Keratinocyte (primary cell): Measurements from ENCODE around the gene EMC10. TPM values are rescaled to one million over a fixed set of nuclear protein-coding genes. Genes with fewer than 3 reads are reported as not detected.

Source experiments
- DNase-seq: peaks from one replicate; pipeline ENCODE4 v3.0.0-alpha.2; 2011; ENCODE audit warnings: low read depth, missing footprints, low spot score
- FAIRE-seq: peaks from 2 replicates; lab custom pipeline; 2011; peaks lifted over from hg19 to GRCh38; lab: Jason Lieb, UNC
- H2AFZ ChIP-seq: 2 replicates; pipeline ENCODE4 v1.6.0; 2012; ENCODE audit warnings: low read length, control low read depth, inconsistent platforms; ENCODE audit not compliant: control insufficient read depth
- H3K27ac ChIP-seq: 2 replicates; pipeline ENCODE4 v1.5.1; 2011; ENCODE audit warnings: low read length; ENCODE audit not compliant: control insufficient read depth, insufficient read depth
- H3K27me3 ChIP-seq: 3 replicates; pipeline ENCODE4 v1.6.0; 2011; ENCODE audit warnings: low read length; ENCODE audit not compliant: control insufficient read depth, insufficient read depth; ENCODE audit errors: extremely low read depth
- H3K36me3 ChIP-seq, 2 experiments: 2 replicates in 1 of 2; 3 replicates in 1 of 2; pipeline ENCODE4 v1.5.1; 2011; ENCODE audit warnings: low read length in 2 of 2, mild to moderate bottlenecking in 1 of 2; ENCODE audit not compliant: control insufficient read depth in 2 of 2, insufficient read depth in 2 of 2; ENCODE audit errors: extremely low read depth in 1 of 2
- H3K4me1 ChIP-seq: 3 replicates; pipeline ENCODE4 v1.5.1; 2011; ENCODE audit warnings: low read length; ENCODE audit not compliant: control insufficient read depth, insufficient read depth; ENCODE audit errors: extremely low read depth
- H3K4me2 ChIP-seq: 3 replicates; pipeline ENCODE4 v1.6.0; 2011; ENCODE audit warnings: low read depth, low read length; ENCODE audit not compliant: control insufficient read depth, insufficient read depth; ENCODE audit errors: extremely low read depth
- H3K4me3 ChIP-seq, 3 experiments: fragments of 200-600 bp in 1 of 3; sonication (generic) in 1 of 3; 2 replicates in 2 of 3; 3 replicates in 1 of 3; pipeline ENCODE4 v1.5.1; 2011 to 2016; ENCODE audit warnings: low read length in 3 of 3, mild to moderate bottlenecking in 3 of 3, control low read depth in 2 of 3, inconsistent platforms in 1 of 3, low read depth in 1 of 3, mixed read lengths in 1 of 3, mixed run types in 1 of 3, moderate library complexity in 1 of 3; ENCODE audit not compliant: control insufficient read depth in 2 of 3, insufficient read depth in 2 of 3; ENCODE audit errors: extremely low read depth in 1 of 3
- H3K79me2 ChIP-seq: 2 replicates; pipeline ENCODE4 v1.6.0; 2012; ENCODE audit warnings: low read length; ENCODE audit not compliant: control insufficient read depth, insufficient read depth
- H3K9ac ChIP-seq: 3 replicates; pipeline ENCODE4 v1.6.0; 2011; ENCODE audit warnings: low read length; ENCODE audit not compliant: control insufficient read depth, insufficient read depth; ENCODE audit errors: extremely low read depth
- H3K9me1 ChIP-seq: 3 replicates; pipeline ENCODE4 v1.6.0; 2011; ENCODE audit warnings: low read length; ENCODE audit not compliant: control insufficient read depth, insufficient read depth; ENCODE audit errors: extremely low read depth
- H3K9me3 ChIP-seq: 2 replicates; pipeline ENCODE4 v1.5.1; 2012; ENCODE audit warnings: low read depth, low read length; ENCODE audit not compliant: control insufficient read depth
- H4K20me1 ChIP-seq: 3 replicates; pipeline ENCODE4 v1.6.0; 2011; ENCODE audit warnings: low read length; ENCODE audit not compliant: control insufficient read depth, insufficient read depth; ENCODE audit errors: extremely low read depth
- CTCF ChIP-seq, 3 experiments: IDR thresholded peaks in 1 of 3; conservative IDR thresholded peaks in 1 of 3; optimal IDR thresholded peaks in 1 of 3; 2 replicates in 2 of 3; 3 replicates in 1 of 3; pipeline versions ENCODE3 to v1.5.1; 2011; ENCODE audit warnings: low read length in 3 of 3, mild to moderate bottlenecking in 3 of 3, moderate library complexity in 2 of 3, control low read depth in 1 of 3, inconsistent platforms in 1 of 3; ENCODE audit not compliant: insufficient read depth in 2 of 3; ENCODE audit errors: extremely low read depth in 1 of 3
- EZH2 ChIP-seq: IDR thresholded peaks from one replicate; pipeline ENCODE4 v1.6.1; 2012; ENCODE audit warnings: inconsistent platforms, mild to moderate bottlenecking, low read length, moderate library complexity
- dilution Hi-C: fragments of 300-500 bp; cut with MboI; formaldehyde crosslinking; loops from one replicate; pipeline ENCODE4 v1.7.0; 2020; ENCODE audit warnings: low sequenced_read_pairs; ENCODE audit not compliant: extremely low pct_ligation_motif_present
- polyA plus RNA-seq, 5 experiments: library from polyadenylated mRNA; depleted of rRNA in 3 of 5; stranded (reverse) in 3 of 5; stranded (forward) in 1 of 5; unstranded in 1 of 5; fragments of >200 nt; gene quantifications; 1 replicate in 1 of 5; 2 replicates in 3 of 5; 3 replicates in 1 of 5; pipeline versions ENCODE4 v1.2.1 to v1.2.3, GENCODE V29; 2011 to 2012; ENCODE audit warnings: missing spikeins in 2 of 5, low read depth in 1 of 5, low replicate concordance in 1 of 5

The EMC10 gene
- polyA plus RNA-seq, 1 donor (not counting 4 experiments of a cell fraction or from before 2014, with no cell fraction given), result 26.7 TPM

DNA sequence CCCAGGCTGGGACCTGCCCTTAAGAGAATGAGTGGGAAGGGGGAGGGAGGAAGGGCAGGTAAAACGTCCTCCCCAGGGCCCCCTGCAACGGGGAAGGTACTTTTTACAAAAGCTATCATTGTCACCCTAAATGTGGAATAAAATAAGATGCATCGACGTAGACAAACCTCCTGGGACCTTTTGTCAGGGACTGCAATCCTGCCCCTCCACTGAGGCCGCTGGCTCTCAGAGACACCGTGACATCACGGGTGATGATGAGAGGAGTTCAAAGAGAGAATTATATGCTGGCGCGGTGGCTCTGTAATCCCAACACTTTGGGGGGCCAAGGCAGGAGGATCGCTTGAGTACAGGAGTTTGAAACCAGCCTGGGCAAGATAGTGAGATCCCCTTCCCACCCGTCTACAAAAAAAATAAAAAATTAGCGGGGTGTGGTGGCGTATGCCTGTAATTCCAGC is 45.4 kb upstream of the EMC10 start:
- peak overlapping the region; percentile 99 for H2AFZ ChIP-seq
- H3K27me3 ChIP-seq, result peaks cover 14% of the 10 kb centered on the region

DNA sequence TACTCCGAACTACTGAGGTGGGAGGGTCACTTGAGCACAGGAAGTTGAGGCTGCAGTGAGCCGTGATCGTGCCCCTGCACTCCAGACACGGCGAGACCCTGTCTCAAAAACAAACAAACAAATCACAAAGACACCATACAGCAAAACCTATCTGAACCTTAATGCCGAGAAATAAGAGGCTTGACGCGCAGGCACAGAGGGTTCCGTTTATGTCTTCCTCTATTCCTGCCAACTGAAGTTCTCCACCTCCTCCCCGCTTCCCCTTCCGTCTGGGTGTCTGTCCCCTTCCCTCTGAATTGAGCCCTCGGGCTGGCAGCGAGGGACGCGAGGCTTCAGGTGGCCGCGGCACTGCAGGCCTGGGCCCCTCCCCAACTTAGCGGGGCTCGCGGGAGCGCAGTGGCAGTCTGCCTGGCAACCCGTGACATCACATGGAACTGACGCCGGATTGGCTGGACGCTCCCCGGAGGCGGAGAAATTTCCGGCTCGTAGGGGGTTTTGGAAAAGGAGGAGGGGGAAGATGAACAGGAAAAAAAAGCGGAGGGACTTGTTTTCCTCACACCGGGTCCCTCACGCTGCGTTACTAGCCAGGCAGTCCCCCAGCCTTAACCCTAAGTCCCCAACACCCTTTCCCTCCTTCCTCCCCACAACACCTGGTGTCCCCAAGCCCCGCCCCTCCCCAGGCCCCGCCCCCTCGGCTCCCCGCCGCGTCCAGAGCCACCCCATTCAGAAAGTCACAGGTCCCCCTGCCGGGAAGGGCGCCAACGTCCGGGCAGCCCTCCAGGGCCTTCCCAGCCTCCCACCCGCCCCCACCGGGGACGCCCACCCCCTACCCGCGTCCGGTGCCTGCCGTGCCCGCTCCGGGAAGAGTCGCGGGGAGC is 44.7 kb upstream of the EMC10 start:
- TF ChIP-seq EZH2 (no peak), CTCF (optimal IDR thresholded peaks at IDR 0.05 in 1 of 3, IDR thresholded peaks at IDR 0.05 in 1 of 3, conservative IDR thresholded peaks at IDR 0.05 in 1 of 3; ENCODE audit: extremely low read depth in 1 of 3, insufficient read depth in 2 of 3, low read length in 3 of 3) (no peak)
- H3K27me3 ChIP-seq, result peaks cover 14% of the 10 kb centered on the region
- no peaks in the 10 kb centered on the region for H3K9me3 ChIP-seq
- FAIRE-seq (no peak), DNase-seq (no peak)
- peaks cover 9% of the 10 kb centered on the region for H3K4me1 ChIP-seq
- H3K9ac ChIP-seq, result peak overlapping the region; percentile 52
- dilution Hi-C loops, result no loop called here
- peak overlapping the region; percentile 99 for H2AFZ ChIP-seq
- H3K27ac ChIP-seq, result no peak overlapping the region
- no peaks in the 10 kb centered on the region for H3K79me2 ChIP-seq
- peak overlapping the region; percentile 52 to 77 (median 70) for H3K4me3 ChIP-seq
- H3K36me3 ChIP-seq, result no peaks in the 10 kb centered on the region
- peak overlapping the region; percentile 97 for H3K4me2 ChIP-seq
- H4K20me1 ChIP-seq, result no peaks in the 10 kb centered on the region
- H3K9me1 ChIP-seq, result no peaks in the 10 kb centered on the region

More for the DNA sequence above, 45.4 kb upstream of the EMC10 start:
- Histone ChIP-seq H3K4me2 (peak overlapping the region; percentile 97), H3K4me3 (peak overlapping the region in 2 of 3 experiments; percentile 70 to 77), H4K20me1 (no peaks in the 10 kb centered on the region), H3K4me1 (peaks cover 9% of the 10 kb centered on the region), H3K9ac (peak overlapping the region; percentile 52), H3K36me3 (no peaks in the 10 kb centered on the region), H3K9me1 (no peaks in the 10 kb centered on the region), H3K9me3 (no peaks in the 10 kb centered on the region), H3K27ac (no peak overlapping the region), H3K79me2 (no peaks in the 10 kb centered on the region)
- TF ChIP-seq EZH2, result no peak
- no peak for TF ChIP-seq CTCF (optimal IDR thresholded peaks at IDR 0.05 in 1 of 3, IDR thresholded peaks at IDR 0.05 in 1 of 3, conservative IDR thresholded peaks at IDR 0.05 in 1 of 3; ENCODE audit: extremely low read depth in 1 of 3, insufficient read depth in 2 of 3, low read length in 3 of 3)
- no peak for FAIRE-seq
- dilution Hi-C loops, result no loop called here
- DNase-seq, result no peak
